HG03175 (cell line): ENCODE results near the gene PTGES3.
"Not testable (repeated sequence)": the region's sequence is repeated elsewhere in the genome, so short reads cannot be mapped to it uniquely, and the experiment has no call there.

Experiments
- ATAC-seq: cut with Tn5 transposase; IDR thresholded peaks from one replicate; pipeline ENCODE4 v1.9.1; 2021; ENCODE audit warnings: mild to moderate bottlenecking, moderate library complexity; ENCODE audit not compliant: unreplicated experiment

The PTGES3 gene

GRCh38 chr12:56688129-56688845 is at the start of gene PTGES3:
TSS of gene PTGES3 (minus strand) at chr12:56688284. CDS start at chr12:56687999, 285 bp downstream.
- peak; percentile 61 for ATAC-seq

- no peak for ATAC-seq
Observed at GRCh38 chr12:56728139-56728861, 40.2 kb upstream of the PTGES3 start.

GRCh38 chr12:56726196-56726675 is 38.2 kb upstream of the PTGES3 start:
- not testable (repeated sequence) for ATAC-seq

GRCh38 chr12:56725723-56726102 is 37.6 kb upstream of the PTGES3 start:
- no peak for ATAC-seq

GRCh38 chr12:56724972-56725722 is 37.1 kb upstream of the PTGES3 start, which contains the start of gene NACA:
TSS of gene NACA (minus strand) at chr12:56725299. CDS start at chr12:56724521, 778 bp downstream.
- ATAC-seq = peak; percentile 94

GRCh38 chr12:56724701-56724971 is 36.6 kb upstream of the PTGES3 start:
- no peak for ATAC-seq

- no peak for ATAC-seq
Observed at GRCh38 chr12:56723889-56724700, 36.0 kb upstream of the PTGES3 start.

GRCh38 chr12:56723352-56723751 is 35.3 kb upstream of the PTGES3 start:
- no peak for ATAC-seq

- ATAC-seq = no peak
Observed at GRCh38 chr12:56722832-56723231, 34.7 kb upstream of the PTGES3 start.

GRCh38 chr12:56721721-56722120 is 33.6 kb upstream of the PTGES3 start:
- no peak for ATAC-seq

- no peak for ATAC-seq
Observed at GRCh38 chr12:56721216-56721615, 33.1 kb upstream of the PTGES3 start.

GRCh38 chr12:56720731-56721151 is 32.7 kb upstream of the PTGES3 start:
- ATAC-seq = no peak

GRCh38 chr12:56719056-56719455 is 31.0 kb upstream of the PTGES3 start:
- ATAC-seq = no peak

- no peak for ATAC-seq
Observed at GRCh38 chr12:56718636-56719035, 30.6 kb upstream of the PTGES3 start.

- ATAC-seq = no peak
Observed at GRCh38 chr12:56718149-56718548, 30.1 kb upstream of the PTGES3 start.

- ATAC-seq = no peak
Observed at GRCh38 chr12:56716933-56717880, 29.1 kb upstream of the PTGES3 start.

GRCh38 chr12:56716458-56716857 is 28.4 kb upstream of the PTGES3 start:
- ATAC-seq = no peak

GRCh38 chr12:56715798-56716197 is 27.7 kb upstream of the PTGES3 start:
- ATAC-seq = no peak

GRCh38 chr12:56714431-56714929 is 26.4 kb upstream of the PTGES3 start:
- no peak for ATAC-seq
